GM12878 (cell line): ENCODE measurements around the gene ABCG4. TPM values are rescaled to one million over a fixed set of nuclear protein-coding genes. Genes with fewer than 3 reads are reported as not detected.
A peak's percentile ranks its signal among the peaks of the same experiment; 100 is the strongest.

ENCODE experiments used
- BRCA1 ChIP-seq: IDR thresholded peaks from 2 replicates; pipeline ENCODE4 v1.6.1; 2011; ENCODE audit warnings: low read depth, low read length, improper control_type of control experiment
- CBFB ChIP-seq: IDR thresholded peaks from 2 replicates; pipeline ENCODE4 v1.6.1; 2016; ENCODE audit warnings: antibody characterized with exemption, low read depth
- E2F8 ChIP-seq: fragments of 450-650 bp; IDR thresholded peaks from 2 replicates; pipeline ENCODE4 v1.6.1; 2018; ENCODE audit warnings: mild to moderate bottlenecking, low read depth, moderate library complexity; ENCODE audit not compliant: partially characterized antibody
- ELK1 ChIP-seq: IDR thresholded peaks from 2 replicates; pipeline ENCODE4 v1.6.1; 2012; ENCODE audit warnings: low read depth, low read length, improper control_type of control experiment
- FOXM1 ChIP-seq: IDR thresholded peaks from 2 replicates; pipeline ENCODE4 v1.6.1; 2012; ENCODE audit warnings: low read depth, mild to moderate bottlenecking, inconsistent platforms, low read length, moderate library complexity
- NFYB ChIP-seq: IDR thresholded peaks from 2 replicates; pipeline ENCODE4 v1.6.1; 2011; ENCODE audit warnings: low read depth, mild to moderate bottlenecking, low read length, improper control_type of control experiment, moderate library complexity; ENCODE audit not compliant: insufficient read depth
- NKRF ChIP-seq: fragments of 450-650 bp; conservative IDR thresholded peaks from 2 replicates; pipeline ENCODE4 v1.6.1; 2017; ENCODE audit warnings: mild to moderate bottlenecking, moderate library complexity
- RAD21 ChIP-seq: IDR thresholded peaks from 2 replicates; pipeline ENCODE4 v1.6.1; 2011; ENCODE audit warnings: mild to moderate bottlenecking, low read depth, low read length, moderate library complexity; ENCODE audit not compliant: insufficient read depth
- STAT1 ChIP-seq: fragments of 450-650 bp; conservative IDR thresholded peaks from 2 replicates; pipeline ENCODE4 v1.6.1; 2014; ENCODE audit warnings: antibody characterized with exemption, mild to moderate bottlenecking
- TARDBP ChIP-seq: IDR thresholded peaks from 2 replicates; pipeline ENCODE4 v1.6.1; 2016; ENCODE audit warnings: borderline replicate concordance
- YY1 ChIP-seq: IDR thresholded peaks from 2 replicates; pipeline ENCODE4 v1.6.1; 2011; ENCODE audit warnings: low read depth, mild to moderate bottlenecking, low read length
- polyA plus RNA-seq, 11 experiments: library from polyadenylated mRNA; depleted of rRNA in 4 of 11; unstranded in 6 of 11; stranded (reverse) in 5 of 11; fragments of >200 nt; fragmentation: Nextera tagmentation in 4 of 11; fragmentation: Illumina TruSeq in 1 of 11; extraction: Ambion mirVana in 4 of 11; extraction: Trizol in 1 of 11; gene quantifications; 1 replicate in 1 of 11; 2 replicates in 10 of 11; pipeline versions ENCODE4 v1.2.1 to v1.2.3, GENCODE V29; 2011 to 2016; ENCODE audit warnings: inconsistent platforms in 2 of 11, missing spikeins in 2 of 11, low read depth in 1 of 11
- total RNA-seq, 4 experiments: library from RNA; depleted of rRNA in 3 of 4; stranded (reverse); fragments of >200 nt in 3 of 4; fragmentation: Illumina TruSeq in 1 of 4; extraction: Trizol in 1 of 4; gene quantifications; 2 replicates each; pipeline versions ENCODE4 v1.2.1 to v1.2.3, GENCODE V29; 2013 to 2021
- TF ChIP-seq, protein P1 (sequence below): fragments of 450-650 bp; IDR thresholded peaks from 2 replicates; pipeline ENCODE4 v1.6.1; 2017; ENCODE audit warnings: mild to moderate bottlenecking
- TF ChIP-seq, protein P2 (sequence below): fragments of 450-650 bp; IDR thresholded peaks from 2 replicates; pipeline ENCODE4 v1.6.1; 2018; ENCODE audit warnings: borderline replicate concordance, mild to moderate bottlenecking; ENCODE audit not compliant: partially characterized antibody
- TF ChIP-seq, protein P3 (sequence below): fragments of 450-650 bp; formaldehyde crosslinking; IDR thresholded peaks from 2 replicates; pipeline ENCODE4 v1.4.0; 2020; ENCODE audit warnings: mild to moderate bottlenecking, moderate library complexity

Gene ABCG4
- total and polyA plus RNA-seq, 10 of the 15 experiments (the other 5 are each of a cell fraction or from before 2014, with no cell fraction given) = not detected

DNA sequence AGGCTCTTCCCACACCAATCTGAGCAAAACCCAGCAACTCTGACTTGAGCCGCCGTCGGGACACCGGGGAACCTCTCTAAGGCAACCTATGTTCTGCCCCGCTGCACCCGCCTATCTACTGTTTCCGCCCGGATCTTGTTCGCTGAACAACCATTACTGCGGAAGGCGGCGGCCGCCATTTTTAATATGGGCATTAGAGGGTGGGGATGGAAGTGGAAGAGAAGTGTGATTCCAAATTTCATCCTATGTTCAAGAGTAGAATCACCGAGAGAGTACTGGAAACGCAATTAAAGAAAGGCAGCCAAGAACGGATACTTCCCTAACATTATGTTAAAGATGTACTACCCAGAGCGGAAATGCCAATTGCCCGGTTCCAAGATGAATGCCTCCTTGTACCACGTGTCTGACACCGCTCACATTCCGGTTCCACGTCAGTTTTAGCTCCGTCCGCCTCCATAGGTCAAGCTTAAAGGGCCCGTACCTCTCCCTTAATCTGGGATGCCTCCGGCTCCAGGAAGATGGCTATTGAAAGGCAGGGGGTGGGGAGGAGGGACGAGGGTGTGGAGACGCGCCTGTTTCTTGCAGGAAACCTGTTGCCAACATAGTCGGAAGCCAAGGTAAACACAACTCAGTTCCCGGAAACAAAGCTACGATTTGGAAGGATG lies 47.0 kb upstream of the ABCG4 start, which contains the start of gene DPAGT1 (continued):
- TF ChIP-seq FOXM1 (no peak), RAD21 (no peak), STAT1 (no peak; the same call in 1 of the 2 replicates), NKRF (peak; percentile 36), BRCA1 (no peak), YY1 (peak; percentile 99), NFYB (peak; percentile 41; the same call in 1 of the 2 replicates), CBFB (peak; percentile 35; the same call in 1 of the 2 replicates), ELK1 (peak; percentile 69), E2F8 (peak; percentile 90), TARDBP (peak; percentile 63; the same call in 1 of the 2 replicates)
- TF ChIP-seq, protein P1, sequence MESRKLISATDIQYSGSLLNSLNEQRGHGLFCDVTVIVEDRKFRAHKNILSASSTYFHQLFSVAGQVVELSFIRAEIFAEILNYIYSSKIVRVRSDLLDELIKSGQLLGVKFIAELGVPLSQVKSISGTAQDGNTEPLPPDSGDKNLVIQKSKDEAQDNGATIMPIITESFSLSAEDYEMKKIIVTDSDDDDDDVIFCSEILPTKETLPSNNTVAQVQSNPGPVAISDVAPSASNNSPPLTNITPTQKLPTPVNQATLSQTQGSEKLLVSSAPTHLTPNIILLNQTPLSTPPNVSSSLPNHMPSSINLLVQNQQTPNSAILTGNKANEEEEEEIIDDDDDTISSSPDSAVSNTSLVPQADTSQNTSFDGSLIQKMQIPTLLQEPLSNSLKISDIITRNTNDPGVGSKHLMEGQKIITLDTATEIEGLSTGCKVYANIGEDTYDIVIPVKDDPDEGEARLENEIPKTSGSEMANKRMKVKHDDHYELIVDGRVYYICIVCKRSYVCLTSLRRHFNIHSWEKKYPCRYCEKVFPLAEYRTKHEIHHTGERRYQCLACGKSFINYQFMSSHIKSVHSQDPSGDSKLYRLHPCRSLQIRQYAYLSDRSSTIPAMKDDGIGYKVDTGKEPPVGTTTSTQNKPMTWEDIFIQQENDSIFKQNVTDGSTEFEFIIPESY = no peak
- TF ChIP-seq, protein P2, sequence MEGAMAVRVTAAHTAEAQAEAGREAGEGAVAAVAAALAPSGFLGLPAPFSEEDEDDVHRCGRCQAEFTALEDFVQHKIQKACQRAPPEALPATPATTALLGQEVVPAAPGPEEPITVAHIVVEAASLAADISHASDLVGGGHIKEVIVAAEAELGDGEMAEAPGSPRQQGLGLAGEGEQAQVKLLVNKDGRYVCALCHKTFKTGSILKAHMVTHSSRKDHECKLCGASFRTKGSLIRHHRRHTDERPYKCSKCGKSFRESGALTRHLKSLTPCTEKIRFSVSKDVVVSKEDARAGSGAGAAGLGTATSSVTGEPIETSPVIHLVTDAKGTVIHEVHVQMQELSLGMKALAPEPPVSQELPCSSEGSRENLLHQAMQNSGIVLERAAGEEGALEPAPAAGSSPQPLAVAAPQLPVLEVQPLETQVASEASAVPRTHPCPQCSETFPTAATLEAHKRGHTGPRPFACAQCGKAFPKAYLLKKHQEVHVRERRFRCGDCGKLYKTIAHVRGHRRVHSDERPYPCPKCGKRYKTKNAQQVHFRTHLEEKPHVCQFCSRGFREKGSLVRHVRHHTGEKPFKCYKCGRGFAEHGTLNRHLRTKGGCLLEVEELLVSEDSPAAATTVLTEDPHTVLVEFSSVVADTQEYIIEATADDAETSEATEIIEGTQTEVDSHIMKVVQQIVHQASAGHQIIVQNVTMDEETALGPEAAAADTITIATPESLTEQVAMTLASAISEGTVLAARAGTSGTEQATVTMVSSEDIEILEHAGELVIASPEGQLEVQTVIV = peak; percentile 86
- TF ChIP-seq, protein P3, sequence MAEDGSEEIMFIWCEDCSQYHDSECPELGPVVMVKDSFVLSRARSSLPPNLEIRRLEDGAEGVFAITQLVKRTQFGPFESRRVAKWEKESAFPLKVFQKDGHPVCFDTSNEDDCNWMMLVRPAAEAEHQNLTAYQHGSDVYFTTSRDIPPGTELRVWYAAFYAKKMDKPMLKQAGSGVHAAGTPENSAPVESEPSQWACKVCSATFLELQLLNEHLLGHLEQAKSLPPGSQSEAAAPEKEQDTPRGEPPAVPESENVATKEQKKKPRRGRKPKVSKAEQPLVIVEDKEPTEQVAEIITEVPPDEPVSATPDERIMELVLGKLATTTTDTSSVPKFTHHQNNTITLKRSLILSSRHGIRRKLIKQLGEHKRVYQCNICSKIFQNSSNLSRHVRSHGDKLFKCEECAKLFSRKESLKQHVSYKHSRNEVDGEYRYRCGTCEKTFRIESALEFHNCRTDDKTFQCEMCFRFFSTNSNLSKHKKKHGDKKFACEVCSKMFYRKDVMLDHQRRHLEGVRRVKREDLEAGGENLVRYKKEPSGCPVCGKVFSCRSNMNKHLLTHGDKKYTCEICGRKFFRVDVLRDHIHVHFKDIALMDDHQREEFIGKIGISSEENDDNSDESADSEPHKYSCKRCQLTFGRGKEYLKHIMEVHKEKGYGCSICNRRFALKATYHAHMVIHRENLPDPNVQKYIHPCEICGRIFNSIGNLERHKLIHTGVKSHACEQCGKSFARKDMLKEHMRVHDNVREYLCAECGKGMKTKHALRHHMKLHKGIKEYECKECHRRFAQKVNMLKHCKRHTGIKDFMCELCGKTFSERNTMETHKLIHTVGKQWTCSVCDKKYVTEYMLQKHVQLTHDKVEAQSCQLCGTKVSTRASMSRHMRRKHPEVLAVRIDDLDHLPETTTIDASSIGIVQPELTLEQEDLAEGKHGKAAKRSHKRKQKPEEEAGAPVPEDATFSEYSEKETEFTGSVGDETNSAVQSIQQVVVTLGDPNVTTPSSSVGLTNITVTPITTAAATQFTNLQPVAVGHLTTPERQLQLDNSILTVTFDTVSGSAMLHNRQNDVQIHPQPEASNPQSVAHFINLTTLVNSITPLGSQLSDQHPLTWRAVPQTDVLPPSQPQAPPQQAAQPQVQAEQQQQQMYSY (CRISPR knock-in tag) = no peak
